Uterus (tissue), 4 donors: Measurements from ENCODE around the gene PRIM2. TPM values are rescaled to one million over a fixed set of nuclear protein-coding genes. Genes with fewer than 3 reads are reported as not detected.
"Not testable (repeated sequence)": the region's sequence is repeated elsewhere in the genome, so short reads cannot be mapped to it uniquely, and the experiment has no call there.

Source experiments
- DNase-seq, 2 donors: peaks; one replicate each; pipeline ENCODE4 v3.0.0-alpha.2; 2019 to 2020
- H3K27ac ChIP-seq, 2 donors: fragments of 200-600 bp; sonication (generic); 1 replicate in 1 of 2; 2 replicates in 1 of 2; pipeline ENCODE4 v1.5.1; 2016 to 2018
- H3K27me3 ChIP-seq, 2 donors: fragments of 200-600 bp; sonication (generic); one replicate each; pipeline ENCODE4 v1.5.1; 2018 to 2019; ENCODE audit warnings: control low read depth in 1 of 2
- H3K36me3 ChIP-seq, 2 donors: fragments of 200-600 bp; sonication (generic); one replicate each; pipeline ENCODE4 v1.5.1; 2019; ENCODE audit warnings: control low read depth in 1 of 2
- H3K4me1 ChIP-seq, 2 donors: fragments of 200-600 bp; sonication (generic); one replicate each; pipeline ENCODE4 v1.5.1; 2018 to 2019; ENCODE audit warnings: control low read depth in 1 of 2
- H3K4me3 ChIP-seq, 2 donors: fragments of 200-600 bp; sonication (generic); 1 replicate in 1 of 2; 2 replicates in 1 of 2; pipeline ENCODE4 v1.5.1; 2018 to 2019; ENCODE audit warnings: mild to moderate bottlenecking in 1 of 2
- H3K9me3 ChIP-seq, 2 donors: fragments of 200-600 bp; sonication (generic); one replicate each; pipeline ENCODE4 v1.5.1; 2019; ENCODE audit warnings: control low read depth in 1 of 2
- CTCF ChIP-seq, 4 experiments: fragments of 200-600 bp in 2 of 4; fragments of 450-650 bp in 2 of 4; sonication (generic) in 2 of 4; IDR thresholded peaks; one replicate each; pipeline ENCODE4 v1.5.1; 2016 to 2019; ENCODE audit warnings: antibody characterized with exemption in 4 of 4, mild to moderate bottlenecking in 2 of 4, moderate library complexity in 1 of 4
- POLR2A ChIP-seq, 2 donors: fragments of 450-650 bp; IDR thresholded peaks; one replicate each; pipeline ENCODE4 v1.6.1; 2016; ENCODE audit warnings: antibody characterized with exemption in 2 of 2, mild to moderate bottlenecking in 1 of 2, moderate library complexity in 1 of 2
- intact Hi-C: fragments of 100-400 bp; cut with DNase I; formaldehyde crosslinking; loops from one replicate; pipeline ENCODE4 v1.15.1; 2023; ENCODE audit warnings: low total_unique reads
- total RNA-seq, 4 donors: library from RNA; depleted of rRNA in 3 of 4; stranded (reverse); fragments of >200 nt in 3 of 4; gene quantifications; one replicate each; pipeline versions ENCODE4 v1.1.0 to v1.2.4, GENCODE V29; 2014 to 2023
- donor health status: DM: yes; HTN: yes; CAD: no.

PRIM2 gene
- total RNA-seq, 4 donors from 2014 or later = 2.4 to 46.9 (median 23.1) TPM

GRCh38 chr6:57328074-57328473 lies 10.6 kb downstream of the PRIM2 start:
- Histone ChIP-seq H3K9me3 (peaks cover 0 to 15% of the 10 kb centered on the region in 2 donors), H3K27me3 (no peaks in the 10 kb centered on the region), H3K4me1 (no peaks in the 10 kb centered on the region), H3K36me3 (no peaks in the 10 kb centered on the region), H3K4me3 (no peak overlapping the region), H3K27ac (no peak overlapping the region)
- intact Hi-C loops = no loop called here
- no peak for DNase-seq
- no peak for TF ChIP-seq POLR2A (IDR thresholded peaks at IDR 0.05)
- TF ChIP-seq CTCF (IDR thresholded peaks at IDR 0.05) = no peak

- Histone ChIP-seq H3K9me3 (peaks cover 0 to 18% of the 10 kb centered on the region in 2 donors), H3K4me1 (no peaks in the 10 kb centered on the region), H3K27ac (no peak overlapping the region), H3K36me3 (no peaks in the 10 kb centered on the region), H3K4me3 (no peak overlapping the region), H3K27me3 (no peaks in the 10 kb centered on the region)
- no peak for DNase-seq
- TF ChIP-seq CTCF (IDR thresholded peaks at IDR 0.05) (no peak), POLR2A (IDR thresholded peaks at IDR 0.05) (no peak)
- intact Hi-C loops = no loop called here
Measured at GRCh38 chr6:57329933-57330332, 12.5 kb downstream of the PRIM2 start.

- intact Hi-C loops = no loop called here
- TF ChIP-seq CTCF (IDR thresholded peaks at IDR 0.05) (no peak), POLR2A (IDR thresholded peaks at IDR 0.05) (no peak)
- Histone ChIP-seq H3K27ac (no peak overlapping the region), H3K36me3 (no peaks in the 10 kb centered on the region), H3K4me1 (no peaks in the 10 kb centered on the region), H3K4me3 (no peak overlapping the region), H3K27me3 (no peaks in the 10 kb centered on the region), H3K9me3 (no peaks in the 10 kb centered on the region)
- no peak for DNase-seq
Measured at GRCh38 chr6:57342148-57342669, 24.8 kb downstream of the PRIM2 start.

GRCh38 chr6:57343342-57343741 lies 25.9 kb downstream of the PRIM2 start:
- H3K4me3 ChIP-seq, H3K27me3 ChIP-seq, H3K4me1 ChIP-seq, intact Hi-C loops, DNase-seq, H3K9me3 ChIP-seq, H3K27ac ChIP-seq, H3K36me3 ChIP-seq: not testable (repeated sequence)

GRCh38 chr6:57346715-57347114 lies 29.3 kb downstream of the PRIM2 start:
- H3K4me3 ChIP-seq, H3K36me3 ChIP-seq, H3K27ac ChIP-seq, intact Hi-C loops, DNase-seq, H3K9me3 ChIP-seq, H3K4me1 ChIP-seq, H3K27me3 ChIP-seq: not testable (repeated sequence)

- not testable (repeated sequence) for H3K4me1 ChIP-seq
Measured at GRCh38 chr6:57347597-57347996, 30.2 kb downstream of the PRIM2 start.

GRCh38 chr6:57350443-57350842 lies 33.0 kb downstream of the PRIM2 start:
- DNase-seq, intact Hi-C loops, H3K9me3 ChIP-seq, H3K27me3 ChIP-seq, H3K4me3 ChIP-seq, H3K36me3 ChIP-seq, H3K4me1 ChIP-seq, H3K27ac ChIP-seq: not testable (repeated sequence)

More at GRCh38 chr6:57347597-57347996, 30.2 kb downstream of the PRIM2 start:
- intact Hi-C loops, DNase-seq, H3K27me3 ChIP-seq, H3K36me3 ChIP-seq, H3K9me3 ChIP-seq, H3K27ac ChIP-seq, H3K4me3 ChIP-seq: not testable (repeated sequence)

- H3K27me3 ChIP-seq, intact Hi-C loops, H3K36me3 ChIP-seq, DNase-seq, H3K9me3 ChIP-seq, H3K4me3 ChIP-seq, H3K27ac ChIP-seq, H3K4me1 ChIP-seq: not testable (repeated sequence)
Measured at GRCh38 chr6:57352596-57352995, 35.2 kb downstream of the PRIM2 start.

- DNase-seq, H3K27ac ChIP-seq, H3K9me3 ChIP-seq, H3K4me3 ChIP-seq, H3K27me3 ChIP-seq, H3K4me1 ChIP-seq, H3K36me3 ChIP-seq, intact Hi-C loops: not testable (repeated sequence)
Measured at GRCh38 chr6:57358319-57358718, 40.9 kb downstream of the PRIM2 start.

GRCh38 chr6:57359766-57360165 lies 42.3 kb downstream of the PRIM2 start:
- H3K27ac ChIP-seq, intact Hi-C loops, H3K4me3 ChIP-seq, DNase-seq, H3K27me3 ChIP-seq, H3K9me3 ChIP-seq, H3K36me3 ChIP-seq, H3K4me1 ChIP-seq: not testable (repeated sequence)

- H3K9me3 ChIP-seq, H3K36me3 ChIP-seq, H3K4me1 ChIP-seq, H3K27me3 ChIP-seq, H3K27ac ChIP-seq, H3K4me3 ChIP-seq, intact Hi-C loops, DNase-seq: not testable (repeated sequence)
Measured at GRCh38 chr6:57362340-57362739, 44.9 kb downstream of the PRIM2 start.
